Measurements from ENCODE around the gene SLC39A9. TPM values are rescaled to one million over a fixed set of nuclear protein-coding genes. Genes with fewer than 3 reads are reported as not detected.

Gene SLC39A9
- total and polyA plus RNA-seq, 2 of the 13 experiments (the other 11 are each of a cell fraction or from before 2014, with no cell fraction given) = 46.6 to 69.5 TPM

DNA sequence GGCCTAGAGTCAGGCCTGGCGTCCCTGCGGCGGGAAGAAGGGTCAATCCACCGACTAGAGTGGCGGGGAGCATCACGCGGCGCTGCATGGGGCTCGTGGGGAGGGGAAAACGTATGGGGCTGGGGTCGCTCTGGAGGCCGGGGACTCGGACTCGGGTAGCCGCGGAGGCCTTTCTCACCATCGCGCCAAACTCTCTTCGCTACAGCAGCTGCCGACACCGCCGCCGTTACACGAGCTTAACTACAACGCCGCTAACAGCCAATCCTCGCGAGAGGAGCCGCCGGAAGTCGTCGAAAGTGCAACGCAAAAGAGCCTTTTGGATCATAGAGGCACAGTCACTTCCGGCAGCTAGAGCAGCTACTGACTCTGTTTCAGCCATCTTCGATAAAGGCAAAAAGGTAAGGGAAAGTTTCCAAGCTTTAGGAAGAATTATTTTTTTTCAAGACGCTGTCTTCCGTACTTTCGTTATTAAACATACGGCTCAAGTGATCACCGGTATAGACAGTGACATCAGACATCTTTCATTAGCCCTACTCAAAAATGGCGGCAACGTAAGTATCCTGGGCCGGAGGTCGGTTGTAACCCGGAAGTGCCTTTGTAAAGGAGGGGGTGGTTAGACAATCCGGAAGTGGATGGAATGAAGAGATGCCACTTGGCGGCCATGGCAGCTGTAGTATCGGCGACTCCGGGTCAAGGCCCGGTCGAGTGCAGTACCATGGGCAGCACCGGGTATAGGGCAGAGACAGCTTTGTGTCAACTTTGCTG lies at the start of gene SLC39A9, which contains the start of gene ERH (continued):
- TF ChIP-seq PAWR (CRISPR knock-in tag; IDR thresholded peaks at IDR 0.05; ENCODE audit: borderline replicate concordance) = no peak
- TF ChIP-seq FIP1L1 (IDR thresholded peaks at IDR 0.05; ENCODE audit: borderline replicate concordance, insufficient read depth, low read depth, low read length) = no peak
- peak; percentile 19; the same call in 1 of the 2 replicates for TF ChIP-seq ZNF543 (CRISPR knock-in tag; IDR thresholded peaks at IDR 0.05)
- TF ChIP-seq ZMYM3 (CRISPR knock-in tag; IDR thresholded peaks at IDR 0.05) = peak; percentile 45; the same call in 1 of the 2 replicates
- TF ChIP-seq ARNTL (CRISPR knock-in tag; IDR thresholded peaks at IDR 0.05) = peak; percentile 34; the same call in 1 of the 2 replicates
- no peak for TF ChIP-seq ATF7-NPFF (CRISPR knock-in tag; IDR thresholded peaks at IDR 0.05; ENCODE audit: low read depth)
- TF ChIP-seq ELF4 (CRISPR knock-in tag; IDR thresholded peaks at IDR 0.05; ENCODE audit: borderline replicate concordance) = peak; percentile 93
- TF ChIP-seq RFX5 (IDR thresholded peaks at IDR 0.05; ENCODE audit: low read depth, low read length) = no peak
- no peak for TF ChIP-seq HIC2 (CRISPR knock-in tag; IDR thresholded peaks at IDR 0.05; ENCODE audit: low read depth)
- TF ChIP-seq ZNF589 (CRISPR knock-in tag; conservative IDR thresholded peaks at IDR 0.05) = peak; percentile 73; the same call in 1 of the 2 replicates
- TF ChIP-seq NFIB (CRISPR knock-in tag; IDR thresholded peaks at IDR 0.05; ENCODE audit: borderline replicate concordance) = no peak
- TF ChIP-seq HOXA9 (CRISPR knock-in tag; IDR thresholded peaks at IDR 0.05; ENCODE audit: borderline replicate concordance) = no peak
- no peak for TF ChIP-seq ZNF816 (CRISPR knock-in tag; IDR thresholded peaks at IDR 0.05; ENCODE audit: borderline replicate concordance)
- no peak for TF ChIP-seq ZNF703 (CRISPR knock-in tag; IDR thresholded peaks at IDR 0.05; ENCODE audit: borderline replicate concordance)
- TF ChIP-seq STAG1 (CRISPR knock-in tag; IDR thresholded peaks at IDR 0.05) = no peak
- peak; percentile 57 for TF ChIP-seq UBTF (CRISPR knock-in tag; IDR thresholded peaks at IDR 0.05)
- TF ChIP-seq HOXA7 (CRISPR knock-in tag; IDR thresholded peaks at IDR 0.05) = no peak
- peak; percentile 34; the same call in 1 of the 2 replicates for TF ChIP-seq SIN3B (IDR thresholded peaks at IDR 0.05; ENCODE audit: low read length)
- TF ChIP-seq MTERF4 (CRISPR knock-in tag; IDR thresholded peaks at IDR 0.05) = no peak; the same call in 1 of the 2 replicates
- peak; percentile 34 for TF ChIP-seq IKZF4 (CRISPR knock-in tag; IDR thresholded peaks at IDR 0.05; ENCODE audit: borderline replicate concordance, low read depth, not compliant biosample characterization)
- TF ChIP-seq SP2 (CRISPR knock-in tag; IDR thresholded peaks at IDR 0.05) = peak; percentile 67
- no peak for TF ChIP-seq E2F5 (CRISPR knock-in tag; conservative IDR thresholded peaks at IDR 0.05)
- peak; percentile 61 for TF ChIP-seq ELF3 (CRISPR knock-in tag; IDR thresholded peaks at IDR 0.05)

Data from HepG2 (cell line).